Natural killer cell treated with Interleukin-12 subunit alpha and Interleukin-12 subunit beta and Interleukin-15 and Interleukin-18, amount 100 ng/mL, for 72 hours (primary cell): Measurements from ENCODE around the gene BTBD17. TPM values are rescaled to one million over a fixed set of nuclear protein-coding genes. Genes with fewer than 3 reads are reported as not detected.

Source experiments
- ATAC-seq, 2 donors: fragments of 150-1000 bp; cut with Tn5 transposase in 1 of 2; sonication (Bioruptor Pico), chemical (Tn5 transposase) in 1 of 2; 2 replicates each; pipeline ENCODE4 v1.10.0; 2021
- DNase-seq: peaks from one replicate; pipeline ENCODE4 v3.0.0; 2022; ENCODE audit warnings: low spot score
- H3K27ac Mint-ChIP-seq, 2 donors: 1 replicate in 1 of 2; 2 replicates in 1 of 2; pipeline ENCODE4 v1.8.0; 2022; ENCODE audit warnings: mixed read lengths in 2 of 2, mild to moderate bottlenecking in 1 of 2, moderate library complexity in 1 of 2
- H3K27me3 Mint-ChIP-seq, 2 donors: 1 replicate in 1 of 2; 2 replicates in 1 of 2; pipeline ENCODE4 v1.8.0; 2022; ENCODE audit warnings: mixed read lengths in 2 of 2
- H3K36me3 Mint-ChIP-seq: one replicate; pipeline ENCODE4 v1.8.0; 2022; ENCODE audit warnings: mixed read lengths
- H3K4me1 Mint-ChIP-seq, 2 donors: 1 replicate in 1 of 2; 2 replicates in 1 of 2; pipeline ENCODE4 v1.8.0; 2022; ENCODE audit warnings: low read depth in 2 of 2, mixed read lengths in 2 of 2, mild to moderate bottlenecking in 1 of 2
- H3K4me3 Mint-ChIP-seq: one replicate; pipeline ENCODE4 v1.8.0; 2022; ENCODE audit warnings: mixed read lengths
- H3K9me3 Mint-ChIP-seq: 2 replicates; pipeline ENCODE4 v1.8.0; 2022; ENCODE audit warnings: mixed read lengths
- total RNA-seq, 2 donors: library from RNA; stranded (reverse); gene quantifications; one replicate each; pipeline ENCODE4 v1.2.3, GENCODE V29; 2022

Gene BTBD17
- total RNA-seq, 2 donors from 2014 or later: not detected

- H3K9me3 Mint-ChIP-seq: no peaks in the 10 kb centered on the region
- H3K4me1 Mint-ChIP-seq: peaks cover 13% of the 10 kb centered on the region in 2 donors
Measured at GRCh38 chr17:74332017-74332650, 29.5 kb downstream of the BTBD17 start.

GRCh38 chr17:74330446-74330845 is 31.2 kb downstream of the BTBD17 start:
- ATAC-seq (no peak), DNase-seq (no peak)
- H3K4me1 Mint-ChIP-seq: peaks cover 19 to 20% of the 10 kb centered on the region in 2 donors
- no peaks in the 10 kb centered on the region for H3K9me3 Mint-ChIP-seq
- H3K4me3 Mint-ChIP-seq: no peak overlapping the region
- no peaks in the 10 kb centered on the region for H3K27me3 Mint-ChIP-seq
- H3K27ac Mint-ChIP-seq: no peak overlapping the region
- H3K36me3 Mint-ChIP-seq: no peaks in the 10 kb centered on the region

More at GRCh38 chr17:74332017-74332650, 29.5 kb downstream of the BTBD17 start:
- Mint-ChIP-seq H3K36me3 (no peaks in the 10 kb centered on the region), H3K27me3 (no peaks in the 10 kb centered on the region), H3K4me3 (no peak overlapping the region), H3K27ac (no peak overlapping the region)
- ATAC-seq (no peak), DNase-seq (no peak)

- peak overlapping the region; percentile 10 to 33 for H3K27ac Mint-ChIP-seq
- H3K4me1 Mint-ChIP-seq: peaks cover 19 to 20% of the 10 kb centered on the region in 2 donors
- no peak for DNase-seq
- no peaks in the 10 kb centered on the region for H3K36me3 Mint-ChIP-seq
- no peak overlapping the region for H3K4me3 Mint-ChIP-seq
- no peaks in the 10 kb centered on the region for H3K27me3 Mint-ChIP-seq
- no peaks in the 10 kb centered on the region for H3K9me3 Mint-ChIP-seq
- ATAC-seq: no peak
Measured at GRCh38 chr17:74329378-74329777, 32.3 kb downstream of the BTBD17 start.

DNA sequence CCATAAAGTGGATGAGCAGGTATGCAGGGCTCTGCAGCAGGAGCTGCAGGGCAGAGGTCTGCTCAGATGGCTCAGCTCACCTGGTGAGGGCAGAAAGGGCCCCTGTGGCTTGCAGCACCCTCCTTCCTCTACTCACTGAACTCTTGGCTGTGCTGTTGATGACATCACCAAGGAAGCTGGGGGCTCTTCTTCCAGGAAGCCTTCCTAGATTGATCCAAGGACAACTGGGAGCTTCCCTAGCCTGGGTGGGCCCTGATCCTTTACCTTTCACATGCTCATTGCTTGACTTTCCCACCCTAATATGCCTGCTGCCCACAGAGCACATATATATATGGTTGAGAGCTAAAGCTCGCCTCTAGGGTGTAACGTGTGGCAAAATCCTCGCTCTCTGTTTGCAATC is 33.2 kb downstream of the BTBD17 start:
- DNase-seq (no peak), ATAC-seq (no peak)
- H3K9me3 Mint-ChIP-seq: no peaks in the 10 kb centered on the region
- no peak overlapping the region for H3K4me3 Mint-ChIP-seq
- peak overlapping the region in 1 of 2 donors; percentile 33 for H3K27ac Mint-ChIP-seq
- H3K36me3 Mint-ChIP-seq: no peaks in the 10 kb centered on the region
- H3K4me1 Mint-ChIP-seq: peaks cover 19 to 23% of the 10 kb centered on the region in 2 donors
- no peaks in the 10 kb centered on the region for H3K27me3 Mint-ChIP-seq

DNA sequence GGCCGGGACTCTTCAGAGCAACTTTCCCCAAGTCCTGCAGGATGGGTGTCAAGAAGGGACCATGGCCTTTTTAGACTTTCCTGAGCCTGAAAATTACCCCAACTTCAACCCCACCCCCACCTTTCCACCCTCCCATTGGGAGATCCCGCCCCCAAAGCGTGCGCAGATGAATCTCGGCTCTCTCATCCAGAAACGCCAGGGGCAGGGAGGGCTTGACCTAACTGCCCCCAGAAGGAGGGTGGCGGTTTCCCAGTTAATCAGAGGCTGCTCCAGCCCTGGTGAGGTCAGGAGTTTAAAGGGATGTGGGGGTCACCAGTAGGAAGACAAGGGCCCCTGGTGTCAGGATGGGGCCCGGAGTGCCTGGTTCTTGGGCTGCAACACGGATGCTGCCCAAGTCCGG is 35.2 kb downstream of the BTBD17 start:
- ATAC-seq (no peak), DNase-seq (no peak)
- Mint-ChIP-seq H3K27ac (no peak overlapping the region), H3K36me3 (no peaks in the 10 kb centered on the region), H3K4me3 (peak overlapping the region; percentile 44), H3K27me3 (peaks cover 9 to 10% of the 10 kb centered on the region in 2 donors), H3K9me3 (no peaks in the 10 kb centered on the region), H3K4me1 (peaks cover 19 to 23% of the 10 kb centered on the region in 2 donors)

DNA sequence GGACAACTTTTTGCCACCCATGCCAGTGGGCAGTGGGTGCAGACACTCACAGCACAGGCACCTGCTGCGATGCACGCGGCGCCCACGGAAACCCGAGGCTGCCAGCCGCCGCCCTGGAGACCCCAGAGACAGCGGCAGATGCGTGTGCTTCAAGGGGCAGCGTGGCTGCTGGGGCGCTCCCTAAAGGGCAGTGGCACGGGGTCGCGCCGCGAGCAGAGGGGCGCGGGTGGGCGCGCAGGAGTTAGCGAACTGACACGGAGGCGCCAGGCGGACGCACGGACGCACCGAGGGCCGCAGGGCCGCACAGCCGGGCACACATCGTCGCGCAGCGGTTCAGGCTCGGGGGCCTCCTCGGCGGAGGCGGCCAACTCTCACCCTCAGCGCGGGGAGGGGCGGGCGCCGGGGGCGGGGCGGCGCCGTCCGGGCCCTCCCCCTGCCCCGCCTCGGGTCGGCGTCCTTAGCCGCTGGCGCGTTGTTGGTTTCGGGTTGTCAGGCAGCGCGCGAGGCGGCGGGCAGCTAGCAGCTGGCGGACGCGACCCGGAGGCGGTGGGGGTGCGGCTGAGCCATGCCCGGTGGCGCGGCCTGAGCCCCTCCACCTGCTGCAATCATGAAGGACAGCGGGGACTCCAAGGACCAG is 35.8 kb downstream of the BTBD17 start, which contains the start of gene KIF19:
TSS of gene KIF19 (plus strand) at position 484 of the 637 bp plus-strand sequence. CDS start at position 608, 124 bp downstream.
- peaks cover 19 to 23% of the 10 kb centered on the region in 2 donors for H3K4me1 Mint-ChIP-seq
- peak within 1 kb of the TSS; percentile 44 for H3K4me3 Mint-ChIP-seq
- H3K36me3 Mint-ChIP-seq: no peaks in the 10 kb centered on the region
- no peaks in the 10 kb centered on the region for H3K9me3 Mint-ChIP-seq
- peaks cover 9 to 11% of the 10 kb centered on the region in 2 donors for H3K27me3 Mint-ChIP-seq
- H3K27ac Mint-ChIP-seq: peak within 1 kb of the TSS in 1 of 2 donors; percentile 50
- ATAC-seq (peak; percentile 94 to 98), DNase-seq (peak; percentile 81)

DNA sequence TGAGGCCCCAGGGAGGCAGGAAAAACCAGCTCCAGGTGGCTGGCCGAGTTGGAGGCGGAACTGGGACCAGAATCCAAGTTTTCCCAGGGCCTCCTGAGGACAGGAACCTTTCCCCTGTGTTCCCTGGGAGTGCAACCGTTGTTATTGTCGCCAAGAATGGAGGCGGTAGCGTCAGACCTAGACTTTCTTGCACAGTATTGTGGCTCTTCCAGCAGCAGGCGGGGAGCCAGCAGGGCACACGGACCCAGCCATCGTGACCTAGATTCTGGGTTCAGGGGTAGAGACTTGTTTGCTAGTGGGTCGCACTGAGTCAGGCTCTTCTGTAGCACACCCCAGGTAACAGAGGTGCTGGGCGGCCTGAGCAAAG is 36.3 kb downstream of the BTBD17 start:
- H3K27ac Mint-ChIP-seq: peak overlapping the region in 1 of 2 donors; percentile 50
- H3K27me3 Mint-ChIP-seq: peaks cover 9 to 11% of the 10 kb centered on the region in 2 donors
- ATAC-seq (no peak), DNase-seq (no peak)
- H3K4me1 Mint-ChIP-seq: peaks cover 19 to 23% of the 10 kb centered on the region in 2 donors
- H3K9me3 Mint-ChIP-seq: no peaks in the 10 kb centered on the region
- no peaks in the 10 kb centered on the region for H3K36me3 Mint-ChIP-seq
- H3K4me3 Mint-ChIP-seq: peak overlapping the region; percentile 32

DNA sequence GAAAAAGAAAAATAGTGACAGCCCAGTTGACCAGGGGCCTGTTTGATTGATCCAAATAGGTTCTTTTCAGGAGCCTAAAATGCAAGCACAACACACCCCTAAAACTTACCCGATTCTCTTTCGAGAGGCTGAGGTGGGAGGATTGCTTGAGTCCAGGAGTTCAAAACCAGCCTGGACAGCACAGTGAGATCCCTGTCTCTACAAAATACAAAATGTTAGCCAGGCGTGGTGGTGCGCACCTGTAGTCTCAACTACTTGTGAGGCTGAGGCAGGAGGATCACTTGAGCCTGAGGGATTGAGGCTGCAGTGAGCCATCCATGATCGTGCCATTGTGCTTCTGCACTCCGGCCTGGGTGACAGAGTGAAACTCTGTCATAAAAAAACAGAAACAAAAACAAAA is 37.1 kb downstream of the BTBD17 start:
- Mint-ChIP-seq H3K27me3 (peaks cover 9 to 11% of the 10 kb centered on the region in 2 donors), H3K4me1 (peaks cover 16 to 21% of the 10 kb centered on the region in 2 donors), H3K36me3 (no peaks in the 10 kb centered on the region), H3K27ac (peak overlapping the region in 1 of 2 donors; percentile 75), H3K4me3 (no peak overlapping the region), H3K9me3 (no peaks in the 10 kb centered on the region)
- DNase-seq (no peak), ATAC-seq (no peak)

DNA sequence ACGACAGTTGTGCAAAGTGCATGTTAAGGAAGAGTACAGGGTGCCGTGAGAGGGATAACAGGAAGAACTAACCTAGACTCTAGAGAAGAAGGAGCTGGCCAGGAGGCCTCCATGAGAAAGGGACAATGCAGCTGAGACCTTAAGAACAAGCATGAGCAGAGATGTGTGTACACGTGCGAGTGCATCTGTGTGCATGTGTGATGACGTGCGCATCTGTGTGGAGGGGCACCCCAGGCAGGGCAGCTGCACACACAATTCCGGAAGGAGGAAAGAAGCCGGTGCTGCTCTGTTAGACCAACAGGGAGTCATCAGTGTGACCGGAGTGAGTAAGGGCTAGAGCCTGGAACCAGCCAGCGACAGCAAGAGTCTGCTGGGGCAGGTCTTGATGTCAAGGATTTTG is 43.3 kb downstream of the BTBD17 start:
- Mint-ChIP-seq H3K27ac (no peak overlapping the region), H3K27me3 (peaks cover 9 to 11% of the 10 kb centered on the region in 2 donors), H3K9me3 (no peaks in the 10 kb centered on the region), H3K36me3 (no peaks in the 10 kb centered on the region), H3K4me1 (no peaks in the 10 kb centered on the region), H3K4me3 (no peak overlapping the region)
- no peak for DNase-seq
- ATAC-seq: no peak

DNA sequence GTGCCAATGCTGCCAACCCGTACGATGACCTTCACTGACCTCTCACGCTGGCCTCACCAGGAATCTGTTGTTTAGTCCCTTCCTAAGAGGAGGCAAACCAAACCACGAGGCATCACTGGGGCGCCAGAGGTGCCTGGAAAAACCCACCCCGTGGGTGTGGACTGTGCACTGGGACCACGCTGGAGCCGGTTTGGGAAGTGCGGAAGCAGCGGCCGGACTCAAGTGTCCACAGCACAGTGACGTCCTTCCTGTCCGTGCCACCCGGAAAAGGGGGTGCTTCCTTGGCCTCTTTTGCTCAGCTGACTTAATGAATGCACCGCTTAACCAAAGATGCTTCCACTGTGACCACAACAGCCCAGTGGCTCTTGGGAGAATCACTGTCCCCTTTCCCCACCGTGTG is 44.6 kb downstream of the BTBD17 start:
- H3K4me3 Mint-ChIP-seq: no peak overlapping the region
- DNase-seq (no peak), ATAC-seq (no peak)
- H3K36me3 Mint-ChIP-seq: no peaks in the 10 kb centered on the region
- H3K9me3 Mint-ChIP-seq: no peaks in the 10 kb centered on the region
- peaks cover 5 to 7% of the 10 kb centered on the region in 2 donors for H3K27me3 Mint-ChIP-seq
- no peaks in the 10 kb centered on the region for H3K4me1 Mint-ChIP-seq
- H3K27ac Mint-ChIP-seq: no peak overlapping the region

GRCh38 chr17:74316220-74316619 is 45.4 kb downstream of the BTBD17 start:
- no peaks in the 10 kb centered on the region for H3K36me3 Mint-ChIP-seq
- no peak for DNase-seq
- H3K9me3 Mint-ChIP-seq: no peaks in the 10 kb centered on the region
- no peaks in the 10 kb centered on the region for H3K27me3 Mint-ChIP-seq
- H3K4me1 Mint-ChIP-seq: no peaks in the 10 kb centered on the region
- H3K27ac Mint-ChIP-seq: no peak overlapping the region
- no peak for ATAC-seq
- no peak overlapping the region for H3K4me3 Mint-ChIP-seq

DNA sequence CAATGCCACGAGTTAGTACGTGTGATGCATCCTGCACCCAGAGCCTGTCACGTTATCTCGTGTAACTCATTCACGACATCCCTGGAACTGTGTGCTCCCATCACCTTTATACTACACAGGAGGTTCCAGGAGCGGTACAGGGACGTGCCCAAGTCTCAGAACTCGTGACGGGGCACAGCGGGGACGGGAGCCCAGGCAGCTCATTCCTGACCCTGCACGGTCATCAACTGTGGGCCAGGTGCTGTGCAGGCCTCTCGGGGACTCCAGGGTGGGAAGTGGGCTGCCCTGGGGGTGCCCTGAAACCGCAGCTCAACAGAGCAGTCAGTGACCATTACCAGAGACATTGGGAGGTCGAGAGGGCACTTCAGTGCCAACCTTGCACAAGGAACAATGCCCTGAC is 46.8 kb downstream of the BTBD17 start:
- H3K36me3 Mint-ChIP-seq: no peaks in the 10 kb centered on the region
- H3K27me3 Mint-ChIP-seq: no peaks in the 10 kb centered on the region
- no peaks in the 10 kb centered on the region for H3K9me3 Mint-ChIP-seq
- H3K27ac Mint-ChIP-seq: no peak overlapping the region
- no peak for DNase-seq
- H3K4me1 Mint-ChIP-seq: no peaks in the 10 kb centered on the region
- no peak overlapping the region for H3K4me3 Mint-ChIP-seq
- ATAC-seq: no peak

DNA sequence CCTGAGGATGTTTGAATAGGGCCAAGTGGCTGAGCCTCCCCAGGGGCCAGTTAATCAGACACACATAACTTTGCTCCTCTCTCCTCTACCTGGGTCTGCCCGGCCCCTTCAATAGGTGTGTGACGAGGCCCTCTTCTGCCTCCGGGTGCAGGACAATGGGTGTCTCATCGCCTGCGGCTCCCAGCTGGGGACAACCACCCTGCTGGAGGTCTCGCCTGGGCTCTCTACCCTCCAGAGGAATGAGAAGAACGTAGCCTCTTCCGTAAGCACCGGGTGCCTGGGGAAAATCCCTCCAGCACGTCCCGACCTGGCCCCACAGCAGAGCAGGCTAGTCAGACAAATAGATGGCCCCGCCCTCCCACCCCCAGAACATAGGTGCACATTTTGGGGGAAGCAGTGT is 51.8 kb downstream of the BTBD17 start:
- Mint-ChIP-seq H3K4me3 (no peak overlapping the region), H3K9me3 (no peaks in the 10 kb centered on the region), H3K36me3 (no peaks in the 10 kb centered on the region), H3K27ac (no peak overlapping the region), H3K27me3 (peaks cover 0 to 4% of the 10 kb centered on the region in 2 donors), H3K4me1 (peaks cover 6 to 9% of the 10 kb centered on the region in 2 donors)
- DNase-seq: no peak
- no peak for ATAC-seq

DNA sequence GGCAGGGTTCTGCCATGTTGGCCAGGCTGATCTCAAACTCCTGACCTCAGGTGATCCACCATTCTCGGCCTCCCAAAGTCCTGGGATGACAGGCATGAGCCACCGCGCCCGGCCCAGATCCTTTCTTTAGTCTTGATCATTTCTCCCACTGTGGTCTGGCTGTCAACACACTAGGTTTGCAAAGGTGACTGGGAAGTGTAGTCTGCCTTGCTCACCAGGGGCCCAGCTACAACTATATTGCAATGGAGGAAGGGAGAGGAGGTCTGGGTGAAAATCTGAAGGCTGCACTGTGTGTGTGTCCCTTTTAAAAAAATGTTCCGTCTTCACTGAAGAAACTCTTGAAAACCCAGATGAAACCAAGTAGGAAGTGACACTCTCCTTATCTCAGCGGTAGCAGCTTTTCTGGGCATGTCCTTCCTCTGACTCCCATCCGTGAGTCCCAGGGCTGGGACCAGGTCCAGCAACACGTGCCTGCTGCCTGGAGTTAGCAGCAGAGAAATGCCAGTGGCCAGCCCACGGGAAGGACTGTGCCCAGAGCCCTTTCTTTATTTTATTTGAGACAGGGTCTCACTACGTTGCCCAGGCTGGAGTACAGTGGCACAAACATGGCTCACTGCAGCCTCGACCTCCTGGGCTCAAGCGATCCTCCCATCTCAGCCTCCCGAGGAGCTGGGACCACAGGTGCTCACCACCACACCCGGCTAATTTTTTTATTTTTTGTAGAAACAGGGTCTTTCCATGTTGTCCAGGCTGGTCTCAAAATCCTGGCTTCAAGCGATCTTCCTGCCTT is 53.5 kb downstream of the BTBD17 start:
- H3K4me3 Mint-ChIP-seq: no peak overlapping the region
- H3K4me1 Mint-ChIP-seq: peaks cover 6 to 9% of the 10 kb centered on the region in 2 donors
- H3K36me3 Mint-ChIP-seq: no peaks in the 10 kb centered on the region
- peaks cover 0 to 4% of the 10 kb centered on the region in 2 donors for H3K27me3 Mint-ChIP-seq
- DNase-seq: no peak
- H3K27ac Mint-ChIP-seq: no peak overlapping the region
- no peaks in the 10 kb centered on the region for H3K9me3 Mint-ChIP-seq
- no peak for ATAC-seq
